DMS153 treated with DMSO at 0.1 percent for 48 hours (cell line): ENCODE measurements around the gene NFE2L3.
"Not testable (repeated sequence)": the region's sequence is repeated elsewhere in the genome, so short reads cannot be mapped to it uniquely, and the experiment has no call there.

Experiments used
- DNase-seq: peaks from one replicate; lab custom pipeline; 2025; ENCODE audit not compliant: unreplicated experiment; lab: John Stamatoyannopoulos, UW

The NFE2L3 gene

DNA sequence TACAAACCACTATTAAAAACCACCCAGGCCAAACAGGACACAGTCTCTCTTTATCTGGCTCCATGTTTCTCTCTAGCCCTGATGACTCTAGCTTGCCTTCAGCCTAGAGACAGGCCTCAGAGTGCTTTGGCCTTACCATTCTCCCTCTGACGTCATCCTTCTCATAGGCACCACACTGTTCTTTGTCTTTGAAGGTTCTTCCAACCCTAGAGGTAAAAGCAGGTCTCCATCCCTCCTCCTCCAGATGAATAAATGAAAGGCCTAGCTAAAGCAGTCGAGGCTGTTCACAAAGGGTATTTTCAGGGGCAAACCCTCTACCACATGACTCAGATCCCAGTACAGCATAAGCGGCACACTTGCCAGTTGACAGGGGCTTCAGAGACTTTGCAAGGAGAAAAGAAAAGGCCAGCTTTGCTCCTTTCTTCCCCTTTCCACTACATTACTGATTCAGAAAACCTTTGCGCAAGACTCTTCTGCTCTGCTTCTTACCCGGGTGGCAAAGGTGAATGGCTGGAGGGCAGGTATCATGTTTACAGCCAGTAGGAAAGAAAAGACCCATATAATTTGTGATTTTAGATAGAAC is 14.8 kb downstream of the NFE2L3 start:
- DNase-seq, result no peak

DNA sequence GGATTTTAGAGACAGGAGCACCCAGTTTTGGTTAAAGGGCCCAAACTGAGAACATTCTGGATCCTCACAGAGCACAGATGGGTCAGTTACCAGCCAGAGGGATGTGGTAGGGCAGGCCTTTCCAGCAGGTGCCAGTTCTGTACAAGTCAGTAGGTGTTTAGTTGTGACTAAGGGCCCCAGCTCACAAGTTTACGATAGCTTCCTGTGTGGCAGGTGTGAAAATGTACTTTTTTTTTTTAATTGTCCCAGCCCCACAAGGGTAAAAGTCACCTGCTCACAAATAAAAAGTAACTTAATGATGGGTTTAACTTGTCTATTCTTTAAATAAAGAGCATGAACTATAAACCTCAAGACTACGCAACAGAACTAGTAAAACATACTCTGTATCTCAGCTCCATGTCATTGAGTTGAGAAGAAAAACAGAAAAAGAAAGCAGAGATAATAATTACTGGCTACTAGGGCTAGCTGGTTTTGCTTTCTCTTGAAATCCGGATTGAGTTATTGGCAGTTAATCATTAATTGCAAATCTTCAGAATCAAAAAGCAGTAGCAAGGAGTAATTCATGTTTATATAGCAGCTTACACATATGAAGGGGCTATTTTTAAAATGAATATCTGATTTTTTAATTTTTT is 15.4 kb downstream of the NFE2L3 start:
- no peak for DNase-seq

DNA sequence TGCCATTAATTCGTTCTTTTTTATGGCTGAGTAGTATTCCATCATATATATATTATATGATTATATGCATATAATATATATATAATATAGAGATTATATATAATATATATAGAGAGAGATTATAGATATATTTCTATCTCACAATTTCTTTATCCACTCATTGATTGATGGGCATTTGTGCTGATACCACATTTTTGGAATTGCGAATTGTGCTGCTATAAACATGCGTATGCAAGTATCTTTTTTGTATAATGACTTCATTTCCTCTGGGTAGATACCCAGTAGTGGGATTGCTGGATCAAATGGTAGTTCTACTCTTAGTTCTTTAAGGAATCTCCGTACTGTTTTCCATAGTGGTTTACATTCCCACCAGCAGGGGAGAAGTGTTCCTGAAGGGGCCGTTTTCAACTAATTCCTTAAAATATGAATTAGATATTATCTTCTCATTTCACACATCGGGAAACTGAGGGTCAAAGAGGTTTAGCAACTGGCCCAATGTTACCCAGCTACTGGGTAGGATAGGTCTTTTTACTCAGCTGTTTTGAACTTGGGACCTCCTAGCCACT is 16.5 kb downstream of the NFE2L3 start:
- no peak for DNase-seq

DNA sequence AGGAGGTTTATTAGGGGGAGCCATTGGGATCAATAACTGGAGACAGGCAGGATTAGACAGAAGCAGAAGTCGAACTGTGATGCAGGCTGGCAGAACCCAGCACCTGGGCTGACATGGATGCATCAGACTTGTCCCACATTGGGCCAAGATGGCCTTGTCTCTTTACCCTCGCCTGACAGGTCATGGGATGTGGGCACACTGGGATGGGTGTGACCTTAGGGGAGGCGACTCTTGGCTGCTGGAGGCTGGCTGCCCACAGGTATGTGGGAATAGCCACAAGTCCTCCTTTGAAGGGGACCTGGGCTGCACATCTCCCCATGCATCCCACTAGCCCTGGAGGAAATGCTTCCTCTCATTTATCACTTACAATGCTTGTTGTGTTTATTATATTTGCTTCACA is 17.3 kb downstream of the NFE2L3 start:
- DNase-seq, result no peak

DNA sequence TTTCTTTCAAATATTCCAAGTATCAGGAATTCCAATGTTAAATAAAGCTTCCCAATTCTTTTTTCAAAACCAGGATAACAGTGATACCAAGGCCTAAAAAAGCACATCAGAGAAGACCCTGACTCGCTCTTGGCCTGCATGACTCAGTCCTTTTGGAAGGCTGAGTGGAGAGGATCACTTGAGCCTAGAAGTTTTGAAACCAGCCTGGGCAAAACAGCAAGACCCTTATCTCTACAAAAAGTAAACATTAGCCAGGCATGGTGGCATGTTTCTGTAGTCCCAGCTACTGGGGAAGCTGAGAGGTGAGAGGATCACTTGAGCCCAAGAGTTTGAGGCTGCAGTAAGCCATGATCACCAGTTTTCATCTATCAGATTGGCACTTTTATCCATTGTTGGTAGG is 18.7 kb downstream of the NFE2L3 start:
- no peak for DNase-seq

DNA sequence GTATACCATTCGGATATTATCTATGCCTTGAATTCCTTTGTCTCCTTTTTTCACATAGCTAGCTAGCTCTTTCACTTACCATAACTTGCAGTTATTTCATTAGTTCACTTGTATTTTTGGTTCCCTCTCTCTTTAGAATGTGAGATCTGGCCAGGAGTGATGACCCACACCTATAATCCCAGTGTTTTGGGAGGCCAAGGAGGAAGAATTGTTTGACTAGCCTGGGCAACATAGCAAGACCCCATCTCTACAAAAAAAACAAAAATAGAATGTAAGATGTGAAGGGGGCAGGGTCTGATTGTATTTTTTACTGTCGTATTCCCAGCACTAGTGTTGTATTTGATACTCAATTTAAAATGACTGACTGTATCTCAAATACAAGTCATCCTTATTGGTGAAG is 19.6 kb downstream of the NFE2L3 start:
- no peak for DNase-seq

DNA sequence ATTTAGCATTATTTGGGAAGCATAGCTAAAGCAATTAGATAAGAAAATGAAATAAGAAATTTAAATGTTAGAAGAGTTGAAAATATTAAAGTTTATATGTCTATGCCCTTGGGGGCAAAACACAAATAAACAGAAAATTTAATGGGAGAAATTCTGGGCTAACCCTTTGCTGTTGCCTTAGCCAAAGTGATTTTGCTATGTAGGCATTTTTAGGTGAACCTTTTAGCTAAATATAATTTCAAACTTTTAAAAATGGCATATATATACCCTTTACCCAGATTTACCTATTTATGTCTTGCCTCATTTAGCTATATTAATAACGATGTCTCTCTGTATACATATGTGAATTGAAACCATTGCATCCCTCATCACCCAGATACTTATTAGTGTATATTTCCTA is 20.1 kb downstream of the NFE2L3 start:
- DNase-seq, result no peak

DNA sequence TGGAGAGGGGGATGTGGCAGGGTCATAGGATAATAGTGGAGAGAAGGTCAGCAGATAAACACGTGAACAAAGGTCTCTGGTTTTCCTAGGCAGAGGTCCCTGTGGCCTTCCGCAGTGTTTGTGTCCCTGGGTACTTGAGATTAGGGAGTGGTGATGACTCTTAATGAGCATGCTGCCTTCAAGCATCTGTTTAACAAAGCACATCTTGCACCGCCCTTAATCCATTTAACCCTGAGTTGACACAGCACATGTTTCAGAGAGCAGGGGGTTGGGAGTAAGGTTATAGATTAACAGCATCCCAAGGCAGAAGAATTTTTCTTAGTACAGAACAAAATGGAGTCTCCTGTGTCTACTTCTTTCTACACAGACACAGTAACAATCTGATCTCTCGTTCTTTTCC is 23.9 kb downstream of the NFE2L3 start:
- DNase-seq, result not testable (repeated sequence)

DNA sequence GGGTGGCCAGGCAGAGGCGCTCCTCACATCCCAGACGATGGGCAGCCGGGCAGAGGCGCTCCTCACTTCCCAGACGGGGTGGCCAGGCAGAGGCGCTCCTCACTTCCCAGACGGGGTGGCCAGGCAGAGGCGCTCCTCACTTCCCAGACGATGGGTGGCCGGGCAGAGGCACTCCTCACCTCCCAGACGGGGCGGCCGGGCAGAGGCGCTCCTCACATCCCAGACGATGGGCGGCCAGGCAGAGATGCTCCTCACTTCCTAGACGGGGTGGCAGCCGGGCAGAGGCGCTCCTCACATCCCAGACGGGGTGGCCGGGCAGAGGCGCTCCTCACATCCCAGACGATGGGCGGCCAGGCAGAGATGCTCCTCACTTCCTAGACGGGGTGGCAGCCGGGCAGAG is 24.7 kb downstream of the NFE2L3 start:
- not testable (repeated sequence) for DNase-seq

DNA sequence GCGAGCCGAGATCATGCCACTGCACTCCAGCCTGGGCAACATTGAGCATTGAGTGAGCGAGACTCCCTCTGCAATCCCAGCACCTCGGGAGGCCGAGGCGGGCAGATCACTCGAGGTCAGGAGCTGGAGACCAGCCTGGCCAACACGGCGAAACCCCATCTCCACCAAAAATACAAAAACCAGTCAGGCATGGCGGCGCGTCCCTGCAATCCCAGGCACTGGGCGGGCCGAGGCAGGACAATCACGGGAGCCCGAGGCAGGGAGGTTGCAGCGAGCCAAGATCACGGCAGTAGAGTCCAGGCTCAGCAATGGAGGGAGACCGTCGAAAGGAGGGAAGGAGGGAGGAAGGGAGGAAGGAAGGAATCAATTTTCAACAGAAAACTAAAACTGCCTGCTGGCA is 25.3 kb downstream of the NFE2L3 start:
- DNase-seq, result not testable (repeated sequence)

DNA sequence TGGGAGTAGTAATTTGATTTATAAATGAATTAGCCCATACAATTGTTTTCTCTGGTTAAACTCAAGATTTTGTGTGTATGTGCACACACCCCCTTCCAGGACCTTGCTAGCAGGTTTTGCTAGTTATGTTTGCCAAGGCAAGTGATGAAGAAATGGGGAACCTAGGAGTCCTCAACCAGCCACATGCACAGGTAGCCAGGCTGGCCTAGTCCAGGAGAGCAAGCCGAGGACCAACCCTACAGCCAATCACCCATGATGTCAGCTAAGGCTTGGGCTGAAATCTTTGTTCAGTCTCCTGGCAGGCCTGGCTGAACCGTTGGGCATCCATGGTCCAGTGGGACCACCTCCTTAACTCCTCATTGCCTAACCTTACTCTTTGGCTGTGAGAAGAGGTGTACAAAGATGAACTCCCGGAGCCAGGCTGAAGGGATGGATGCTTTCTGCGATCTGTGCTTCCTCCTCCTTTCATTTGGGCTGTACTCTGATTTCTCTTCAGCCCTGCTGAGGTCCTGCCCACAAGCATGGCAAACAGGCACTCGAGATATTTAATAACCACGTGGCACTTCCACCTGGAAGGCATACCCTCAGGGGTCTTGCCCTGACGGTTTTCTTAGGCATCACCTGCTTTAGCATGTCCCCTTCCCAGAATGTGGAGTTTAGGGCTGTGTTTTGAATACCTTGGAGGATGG is 26.4 kb downstream of the NFE2L3 start:
- DNase-seq, result no peak

DNA sequence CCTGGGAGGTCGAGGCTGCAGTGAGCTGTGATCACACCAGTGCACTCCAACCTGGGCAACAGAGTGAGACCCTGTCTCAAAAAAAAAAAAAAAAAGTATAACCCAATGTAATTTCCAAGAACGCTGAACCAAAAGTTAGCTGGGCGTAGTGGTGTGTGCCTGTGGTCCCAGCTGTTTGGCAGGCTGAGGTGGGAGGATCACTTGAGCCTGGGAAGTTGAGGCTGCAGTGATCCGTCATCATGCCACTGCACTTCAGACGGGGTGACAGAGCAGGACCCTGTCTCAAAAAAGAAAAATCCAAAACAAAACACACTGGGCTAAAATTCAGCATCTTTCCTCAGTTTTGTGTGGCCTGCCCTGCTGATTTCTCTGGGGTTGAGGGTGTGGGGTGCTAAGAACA is 27.4 kb downstream of the NFE2L3 start:
- no peak for DNase-seq

DNA sequence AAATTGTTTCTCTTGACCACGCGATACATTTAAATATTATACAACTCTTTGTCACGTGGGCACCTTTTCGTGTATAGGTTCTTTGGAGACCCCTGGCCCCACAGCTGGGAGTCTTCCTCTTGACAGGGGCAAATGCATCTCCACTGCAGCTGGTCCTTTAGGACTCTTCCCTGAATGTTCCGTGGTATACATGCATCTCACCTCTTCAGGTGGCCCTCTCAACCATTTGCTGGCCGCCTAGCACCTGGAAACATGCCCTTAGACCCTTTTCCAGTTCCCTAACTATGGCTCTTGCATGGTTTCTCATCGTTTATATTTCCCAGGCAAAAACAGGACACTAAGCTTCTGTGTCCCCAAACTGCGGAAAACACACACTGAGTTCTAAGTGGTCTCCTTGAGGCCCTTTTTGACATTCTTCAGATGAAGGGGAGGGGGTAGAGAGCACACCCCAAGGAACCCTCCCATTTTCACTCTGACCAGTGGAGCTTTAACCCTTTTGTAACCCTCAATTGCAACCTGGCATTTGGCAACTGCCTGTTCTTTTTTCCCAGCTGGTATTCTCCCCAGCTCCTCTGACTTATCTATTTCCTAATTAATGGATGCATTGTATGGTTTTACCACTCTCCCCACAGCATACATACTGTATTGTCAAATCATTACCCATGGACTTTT is 28.0 kb downstream of the NFE2L3 start:
- no peak for DNase-seq

DNA sequence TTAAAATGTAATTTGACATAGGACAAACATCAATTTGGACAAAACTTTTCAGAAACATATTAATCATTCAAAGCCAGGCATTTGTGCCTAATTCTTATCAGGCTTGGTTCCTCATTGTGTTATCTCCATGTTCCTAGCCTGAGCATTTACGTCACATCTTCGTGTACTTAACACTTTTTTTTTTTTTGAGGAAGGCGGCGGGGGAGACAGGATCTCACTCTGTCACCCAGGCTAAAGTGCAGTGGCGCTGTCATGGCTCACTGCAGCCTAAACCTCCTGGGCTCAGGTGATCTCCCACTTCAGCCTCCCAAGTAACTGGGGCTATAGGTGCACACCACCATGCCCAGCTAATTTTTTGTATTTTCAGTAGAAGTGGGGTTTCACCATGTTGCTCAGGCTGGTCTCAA is 28.8 kb downstream of the NFE2L3 start:
- no peak for DNase-seq

DNA sequence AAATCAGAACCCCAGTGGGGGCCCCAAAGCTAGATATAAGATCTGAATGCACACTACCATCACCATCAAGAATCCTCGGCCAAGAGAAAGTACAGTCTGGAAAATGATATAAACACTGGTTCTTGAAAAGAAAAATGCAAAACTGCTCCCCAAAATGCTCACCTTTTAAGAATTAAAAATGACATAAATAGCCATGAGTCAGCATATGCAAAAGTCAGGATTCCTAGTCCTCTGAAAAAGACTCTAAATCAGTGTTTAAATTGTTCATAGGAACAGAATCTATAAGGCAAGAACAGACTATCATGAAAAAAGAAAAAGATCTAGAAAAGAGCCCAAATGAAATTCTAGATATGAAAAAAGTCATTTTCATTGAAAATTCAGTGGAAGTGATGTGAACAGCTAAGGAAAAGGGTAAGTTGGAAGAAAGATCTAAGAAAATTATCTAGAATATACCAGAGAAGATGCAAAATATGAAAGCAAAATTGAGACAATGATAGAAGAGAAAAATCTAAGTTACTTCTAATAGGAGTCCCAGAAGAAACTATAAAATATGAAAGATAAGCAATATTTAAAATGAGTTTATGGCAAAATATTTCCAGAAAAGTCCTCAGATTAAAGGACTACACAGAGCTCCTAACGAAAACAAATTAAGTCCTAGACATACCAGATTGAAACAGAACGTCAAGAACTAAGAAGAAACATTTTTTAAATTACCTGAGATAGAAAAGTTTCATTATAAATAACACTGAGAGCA is 29.7 kb downstream of the NFE2L3 start:
- no peak for DNase-seq

DNA sequence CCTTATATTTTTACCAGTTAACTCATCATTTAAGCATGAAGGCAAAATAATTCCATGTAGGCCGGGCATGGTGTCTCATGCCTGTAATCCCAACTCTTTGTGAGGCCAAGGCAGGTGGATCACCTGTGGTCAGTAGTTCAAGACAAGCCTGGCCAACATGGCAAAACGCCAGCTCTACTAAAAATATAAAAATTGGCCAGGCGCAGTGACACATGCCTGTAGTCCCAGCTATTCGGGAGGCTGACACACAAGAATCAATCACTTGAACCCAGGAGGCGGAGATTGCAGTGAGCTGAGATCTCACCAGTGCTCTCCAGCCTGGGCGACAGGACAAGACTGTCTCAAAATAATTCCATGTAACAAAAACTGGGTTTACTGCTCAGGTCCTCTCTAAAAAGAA is 30.3 kb downstream of the NFE2L3 start:
- DNase-seq, result no peak

DNA sequence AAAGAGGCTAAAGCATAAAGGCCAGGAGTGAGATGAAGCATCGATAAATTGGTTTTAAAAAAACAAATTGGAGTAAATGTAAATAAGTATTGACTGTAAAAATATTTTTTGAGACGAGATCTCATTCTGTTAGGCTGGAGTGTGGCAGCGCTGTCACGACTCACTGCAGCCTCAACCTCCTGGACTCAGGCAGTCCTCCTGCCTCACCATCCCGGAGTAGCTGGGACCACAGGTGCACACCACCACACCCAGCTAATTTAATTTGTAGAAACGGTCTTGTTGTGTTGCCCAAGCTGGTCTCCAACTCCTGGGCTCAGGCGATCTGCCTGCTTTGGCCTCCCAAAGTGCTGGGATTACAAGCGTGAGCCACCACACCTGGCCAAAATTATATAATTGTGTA is 30.7 kb downstream of the NFE2L3 start:
- DNase-seq, result no peak

DNA sequence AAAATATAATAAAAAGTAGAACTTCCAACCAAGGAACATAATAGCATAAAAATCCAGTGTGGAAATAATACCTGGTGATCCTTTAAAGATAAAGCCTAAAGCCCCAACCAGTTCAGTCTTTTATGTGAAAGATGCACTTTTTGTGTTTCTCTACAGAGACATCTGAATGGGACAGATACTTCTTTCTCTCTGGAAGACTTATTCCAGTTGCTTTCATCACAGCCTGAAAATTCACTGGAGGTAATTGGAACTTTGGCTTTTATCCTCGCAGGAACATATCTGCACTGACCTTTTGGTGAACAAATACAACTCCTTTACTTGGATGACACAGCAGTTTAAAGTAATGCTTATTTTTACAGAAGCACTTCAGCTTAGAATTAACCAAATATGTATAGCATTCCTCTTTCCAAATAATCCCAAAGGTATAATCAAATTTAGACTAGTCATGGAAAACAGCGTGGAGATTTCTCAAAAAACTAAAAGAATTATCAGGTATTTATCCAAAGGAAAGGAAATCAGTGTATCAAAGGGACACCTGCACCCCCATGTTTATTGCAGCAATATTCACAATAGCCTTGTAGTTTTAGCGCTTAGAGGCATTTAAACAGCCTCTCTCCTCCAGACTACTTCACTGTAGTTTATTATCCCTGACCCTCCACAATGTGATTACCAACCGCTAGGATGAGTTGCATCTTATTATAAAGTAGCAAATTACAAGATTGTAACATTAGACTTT is 31.7 kb downstream of the NFE2L3 start:
- no peak for DNase-seq

DNA sequence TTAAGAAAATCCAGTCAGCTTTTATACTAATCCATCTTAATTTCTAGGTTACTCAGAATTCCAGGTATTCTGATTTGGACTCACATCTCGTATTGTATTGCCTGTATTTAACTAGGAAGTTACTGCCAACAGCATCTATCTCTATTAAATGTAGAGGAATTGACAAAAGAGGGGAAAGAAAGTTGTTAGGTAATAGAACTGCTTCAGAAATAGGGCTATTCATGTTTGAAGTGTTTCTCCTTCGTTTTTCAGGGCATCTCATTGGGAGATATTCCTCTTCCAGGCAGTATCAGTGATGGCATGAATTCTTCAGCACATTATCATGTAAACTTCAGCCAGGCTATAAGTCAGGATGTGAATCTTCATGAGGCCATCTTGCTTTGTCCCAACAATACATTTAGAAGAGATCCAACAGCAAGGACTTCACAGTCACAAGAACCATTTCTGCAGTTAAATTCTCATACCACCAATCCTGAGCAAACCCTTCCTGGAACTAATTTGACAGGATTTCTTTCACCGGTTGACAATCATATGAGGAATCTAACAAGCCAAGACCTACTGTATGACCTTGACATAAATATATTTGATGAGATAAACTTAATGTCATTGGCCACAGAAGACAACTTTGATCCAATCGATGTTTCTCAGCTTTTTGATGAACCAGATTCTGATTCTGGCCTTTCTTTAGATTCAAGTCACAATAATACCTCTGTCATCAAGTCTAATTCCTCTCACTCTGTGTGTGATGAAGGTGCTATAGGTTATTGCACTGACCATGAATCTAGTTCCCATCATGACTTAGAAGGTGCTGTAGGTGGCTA is 32.5 kb downstream of the NFE2L3 start:
- DNase-seq, result not testable (repeated sequence)
